Thymus (tissue), 11 donors: ENCODE data around the gene CWC15. TPM values are rescaled to one million over a fixed set of nuclear protein-coding genes. Genes with fewer than 3 reads are reported as not detected.
"Not testable (repeated sequence)": the region's sequence is repeated elsewhere in the genome, so short reads cannot be mapped to it uniquely, and the experiment has no call there.

ENCODE experiments used
- DNase-seq, 9 donors: peaks; one replicate each; pipeline ENCODE4 v3.0.0-alpha.2; 2013; ENCODE audit warnings: low spot score in 9 of 9, low read depth in 6 of 9, missing footprints in 1 of 9
- H3K27ac ChIP-seq, 2 donors: one replicate each; pipeline ENCODE4 v1.5.1; 2013; ENCODE audit warnings: control low read depth in 1 of 2, low read depth in 1 of 2, low read length in 1 of 2, mild to moderate bottlenecking in 1 of 2, moderate library complexity in 1 of 2
- H3K27me3 ChIP-seq, 2 donors: one replicate each; pipeline ENCODE4 v1.5.1; 2013; ENCODE audit warnings: low read length in 1 of 2; ENCODE audit not compliant: control insufficient read depth in 2 of 2, insufficient read depth in 1 of 2
- H3K36me3 ChIP-seq, 2 donors: one replicate each; pipeline ENCODE4 v1.5.1; 2013; ENCODE audit warnings: low read length in 1 of 2, mild to moderate bottlenecking in 1 of 2, moderate library complexity in 1 of 2; ENCODE audit not compliant: control insufficient read depth in 2 of 2, insufficient read depth in 2 of 2
- H3K4me1 ChIP-seq, 2 donors: one replicate each; pipeline ENCODE4 v1.5.1; 2013; ENCODE audit warnings: low read length in 2 of 2; ENCODE audit not compliant: control insufficient read depth in 2 of 2, insufficient read depth in 2 of 2
- H3K4me3 ChIP-seq, 2 donors: one replicate each; pipeline ENCODE4 v1.5.1; 2013; ENCODE audit warnings: low read length in 2 of 2, control low read depth in 1 of 2, mild to moderate bottlenecking in 1 of 2
- H3K9me3 ChIP-seq, 2 donors: one replicate each; pipeline ENCODE4 v1.5.1; 2013; ENCODE audit warnings: low read length in 1 of 2, mild to moderate bottlenecking in 1 of 2; ENCODE audit not compliant: control insufficient read depth in 2 of 2, insufficient read depth in 1 of 2
- WGBS: extraction: QIAGEN DNeasy Blood & Tissue Kit; methylation state at CpG from one replicate; pipeline ENCODE4 v1.1.7; 2013; 5-methylcytosine and 5-hydroxymethylcytosine counted together
- polyA plus RNA-seq: library from polyadenylated mRNA; stranded (reverse); fragments of 200-250 nt; gene quantifications from one replicate; pipeline ENCODE4 v1.2.3, GENCODE V29; 2013
- total RNA-seq: library from RNA; stranded (reverse); fragments of 120-200 nt; gene quantifications from one replicate; pipeline ENCODE4 v1.2.4, GENCODE V29; 2013
- donor health status: healthy.

Gene CWC15
- total and polyA plus RNA-seq, 2 donors = 95.8 to 120 TPM

DNA sequence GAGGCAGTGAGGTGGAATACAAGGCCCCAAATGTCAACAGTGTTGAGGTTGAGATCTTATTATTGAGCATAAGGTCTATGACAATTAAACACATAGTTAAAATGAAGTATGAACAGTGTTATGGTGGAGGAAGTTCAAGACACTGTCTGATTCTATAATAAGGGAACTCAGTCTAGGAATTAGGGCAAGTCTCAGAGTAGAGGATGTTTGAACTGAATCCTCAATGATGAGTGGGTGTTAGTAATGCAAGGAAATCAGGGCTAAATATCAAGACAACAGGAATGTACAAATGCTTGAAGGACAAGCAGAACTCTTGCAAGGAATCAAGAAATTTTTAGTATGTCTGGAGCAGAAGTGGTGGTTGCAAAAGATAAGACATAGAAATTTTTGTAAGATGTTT, 53.0 kb downstream of the CWC15 start:
- Histone ChIP-seq H3K4me1 (peaks cover 33 to 46% of the 10 kb centered on the region in 2 donors), H3K27me3 (no peaks in the 10 kb centered on the region), H3K4me3 (no peak overlapping the region), H3K36me3 (no peaks in the 10 kb centered on the region), H3K27ac (no peak overlapping the region), H3K9me3 (peaks cover 0 to 6% of the 10 kb centered on the region in 2 donors)
- no peak for DNase-seq

DNA sequence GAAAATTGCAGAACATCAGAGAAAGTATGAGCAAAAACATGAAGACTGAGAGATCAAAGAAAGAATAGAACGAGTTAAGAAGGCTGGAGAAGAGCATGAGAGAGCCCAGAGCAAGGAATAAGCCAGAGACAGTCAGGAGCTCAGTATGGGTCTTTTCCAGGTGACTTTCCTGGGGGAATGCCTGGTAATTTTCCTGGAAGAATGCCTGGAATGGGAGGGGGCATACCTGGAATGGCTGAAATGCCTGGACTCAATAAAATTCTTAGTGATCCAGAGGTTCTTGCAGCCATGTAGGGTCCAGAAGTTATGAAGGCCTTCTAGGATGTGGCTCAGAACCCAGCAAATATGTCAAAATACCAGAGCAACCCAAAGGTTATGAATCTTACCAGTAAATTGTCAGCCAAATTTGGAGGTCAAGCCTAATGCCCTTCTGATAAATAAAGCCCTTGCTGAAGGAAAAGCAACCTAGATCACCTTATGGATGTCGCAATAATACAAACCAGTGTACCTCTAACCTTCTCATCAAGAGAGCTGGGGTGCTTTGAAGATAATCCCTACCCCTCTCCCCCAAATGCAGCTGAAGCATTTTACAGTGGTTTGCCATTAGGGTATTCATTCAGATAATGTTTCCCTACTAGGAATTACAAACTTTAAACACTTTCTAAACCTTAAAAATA, 59.5 kb downstream of the CWC15 start:
- H3K36me3 ChIP-seq, H3K27ac ChIP-seq, H3K9me3 ChIP-seq, H3K4me3 ChIP-seq, H3K4me1 ChIP-seq, H3K27me3 ChIP-seq, DNase-seq: not testable (repeated sequence)
- WGBS = 94% methylated on average over 2 of the region's 2 CpGs

DNA sequence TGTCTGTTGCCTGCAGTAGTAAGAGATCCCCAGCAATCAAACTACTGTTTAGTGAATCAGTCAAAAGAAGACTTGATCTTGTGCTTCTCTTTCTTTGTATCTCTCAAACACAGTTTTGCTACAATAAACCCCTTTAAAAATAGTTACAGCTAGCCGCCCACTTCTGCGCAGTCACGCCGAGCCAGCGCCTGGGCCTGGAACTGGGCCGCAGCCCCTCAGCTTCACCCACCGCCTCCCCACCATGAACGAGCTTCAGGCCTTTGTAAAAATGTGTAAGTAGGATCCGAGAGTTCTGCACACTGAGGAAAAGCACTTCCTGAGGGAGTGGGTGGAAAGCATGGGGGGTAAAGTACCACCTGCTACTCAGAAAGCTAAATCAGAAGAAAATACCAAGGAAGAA, 60.5 kb downstream of the CWC15 start:
- Histone ChIP-seq H3K27me3 (no peaks in the 10 kb centered on the region), H3K4me3 (no peak overlapping the region), H3K27ac (no peak overlapping the region), H3K4me1 (no peaks in the 10 kb centered on the region), H3K36me3 (peaks cover 0 to 3% of the 10 kb centered on the region in 2 donors), H3K9me3 (no peaks in the 10 kb centered on the region)
- WGBS = 98% methylated on average over 9 of the region's 9 CpGs
- DNase-seq = no peak

Other genes with a start within 250 kb of the CWC15 start
- gene AMOTL1, start 205.2 kb downstream of the CWC15 start, total RNA-seq = 31.8 TPM
- 10.5 TPM for gene AMOTL1, start 205.2 kb downstream of the CWC15 start, polyA plus RNA-seq
- 0.85 TPM for gene KDM4D, start 153 bp upstream of the CWC15 start, total RNA-seq
- gene KDM4D, start 153 bp upstream of the CWC15 start, polyA plus RNA-seq = 0.50 TPM
- gene KDM4E, start 51.7 kb upstream of the CWC15 start, total RNA-seq = not detected
- gene KDM4E, start 51.7 kb upstream of the CWC15 start, polyA plus RNA-seq = not detected
- gene KDM4F, start 75.9 kb upstream of the CWC15 start, total RNA-seq = not detected
- gene KDM4F, start 75.9 kb upstream of the CWC15 start, polyA plus RNA-seq = not detected
- gene SRSF8, start 93.4 kb upstream of the CWC15 start, total RNA-seq = 12.5 TPM
- gene SRSF8, start 93.4 kb upstream of the CWC15 start, polyA plus RNA-seq = 76.8 TPM
- 4.2 TPM for gene ENDOD1, start 116.3 kb upstream of the CWC15 start, total RNA-seq
- gene ENDOD1, start 116.3 kb upstream of the CWC15 start, polyA plus RNA-seq = 9.2 TPM